ENCODE data around the gene SPATA20.

SPATA20 gene

GRCh38 chr17:50573866-50574611, 27.1 kb downstream of the SPATA20 start:
- TF ChIP-seq CTCF (IDR thresholded peaks at IDR 0.05; ENCODE audit: low read depth, low read length, missing control alignments): no peak
- H3K27ac ChIP-seq: no peak overlapping the region
- no peaks in the 10 kb centered on the region for H3K36me3 ChIP-seq (replicated peaks)
- no peak overlapping the region for H3K4me3 ChIP-seq (ENCODE audit: low read depth, low read length)
- no peaks in the 10 kb centered on the region for H3K27me3 ChIP-seq (replicated peaks)
- DNase-seq: no peak
- in situ Hi-C loops (cut with HindIII; ENCODE audit: low pct_ligation_motif_present, low sequenced_read_pairs): loop anchor here (25.0 kb wide), 1 partner anchor 113 kb away; no protein-coding TSS in a partner anchor

- no peaks in the 10 kb centered on the region for H3K27me3 ChIP-seq (replicated peaks)
- in situ Hi-C loops (cut with HindIII; ENCODE audit: low pct_ligation_motif_present, low sequenced_read_pairs): no loop called here
- no peak overlapping the region for H3K27ac ChIP-seq
- no peaks in the 10 kb centered on the region for H3K36me3 ChIP-seq (replicated peaks)
- TF ChIP-seq CTCF (IDR thresholded peaks at IDR 0.05; ENCODE audit: low read depth, low read length, missing control alignments): peak; percentile 22
- no peak overlapping the region for H3K4me3 ChIP-seq (ENCODE audit: low read depth, low read length)
- DNase-seq: no peak
Measured at GRCh38 chr17:50575581-50576210, 28.7 kb downstream of the SPATA20 start.

GRCh38 chr17:50576864-50577263, 29.9 kb downstream of the SPATA20 start:
- DNase-seq: no peak
- Histone ChIP-seq H3K27ac (no peak overlapping the region), H3K4me3 (ENCODE audit: low read depth, low read length) (no peak overlapping the region), H3K27me3 (replicated peaks) (no peaks in the 10 kb centered on the region), H3K36me3 (replicated peaks) (no peaks in the 10 kb centered on the region)
- TF ChIP-seq CTCF (IDR thresholded peaks at IDR 0.05; ENCODE audit: low read depth, low read length, missing control alignments): no peak
- in situ Hi-C loops (cut with HindIII; ENCODE audit: low pct_ligation_motif_present, low sequenced_read_pairs): no loop called here

GRCh38 chr17:50577451-50577954, 30.5 kb downstream of the SPATA20 start:
- no peak for DNase-seq
- no peaks in the 10 kb centered on the region for H3K36me3 ChIP-seq (replicated peaks)
- no peaks in the 10 kb centered on the region for H3K27me3 ChIP-seq (replicated peaks)
- in situ Hi-C loops (cut with HindIII; ENCODE audit: low pct_ligation_motif_present, low sequenced_read_pairs): no loop called here
- no peak overlapping the region for H3K4me3 ChIP-seq (ENCODE audit: low read depth, low read length)
- H3K27ac ChIP-seq: no peak overlapping the region
- no peak for TF ChIP-seq CTCF (IDR thresholded peaks at IDR 0.05; ENCODE audit: low read depth, low read length, missing control alignments)

- Histone ChIP-seq H3K27me3 (replicated peaks) (peaks cover 4% of the 10 kb centered on the region), H3K27ac (no peak overlapping the region), H3K36me3 (replicated peaks) (no peaks in the 10 kb centered on the region), H3K4me3 (ENCODE audit: low read depth, low read length) (no peak overlapping the region)
- no peak for TF ChIP-seq CTCF (IDR thresholded peaks at IDR 0.05; ENCODE audit: low read depth, low read length, missing control alignments)
- in situ Hi-C loops (cut with HindIII; ENCODE audit: low pct_ligation_motif_present, low sequenced_read_pairs): no loop called here
- no peak for DNase-seq
Measured at GRCh38 chr17:50578173-50578572, 31.2 kb downstream of the SPATA20 start.

Data from brain microvascular endothelial cell (primary cell).